GM23338 (cell line): ENCODE measurements around the gene RTN4RL2. TPM values are rescaled to one million over a fixed set of nuclear protein-coding genes. Genes with fewer than 3 reads are reported as not detected.

ENCODE experiments used
- ATAC-seq: fragments of 200-7000 bp; cut with Tn5 transposase; 3 replicates; pipeline ENCODE4 v1.9.1; 2020
- DNase-seq: peaks from one replicate; pipeline ENCODE4 v3.0.0-alpha.2; 2015; ENCODE audit warnings: low spot score
- H2AFZ ChIP-seq: fragments of 200-600 bp; sonication (generic); 2 replicates; pipeline ENCODE4 v1.8.0; 2016; ENCODE audit warnings: antibody characterized with exemption, mild to moderate bottlenecking, moderate library complexity
- H3F3A ChIP-seq: fragments of 200-600 bp; sonication (generic); replicated peaks from 2 replicates; pipeline ENCODE4 v1.8.0; 2017; ENCODE audit warnings: antibody characterized with exemption, mixed run types, low read depth
- H3K27ac ChIP-seq: fragments of 200-600 bp; sonication (generic); 2 replicates; pipeline ENCODE4 v1.6.1; 2016; ENCODE audit warnings: low read depth
- H3K27me3 ChIP-seq: fragments of 200-600 bp; sonication (generic); 2 replicates; pipeline ENCODE4 v1.8.0; 2016; ENCODE audit warnings: mild to moderate bottlenecking, mixed run types, moderate library complexity; ENCODE audit not compliant: insufficient read depth
- H3K36me3 ChIP-seq: fragments of 200-600 bp; sonication (generic); 2 replicates; pipeline ENCODE4 v1.8.0; 2016; ENCODE audit warnings: mild to moderate bottlenecking; ENCODE audit not compliant: insufficient read depth
- H3K4me1 ChIP-seq: fragments of 200-600 bp; sonication (generic); 2 replicates; pipeline ENCODE4 v1.8.0; 2016; ENCODE audit warnings: mild to moderate bottlenecking, moderate library complexity; ENCODE audit not compliant: insufficient read depth
- H3K4me2 ChIP-seq: fragments of 200-600 bp; sonication (generic); 2 replicates; pipeline ENCODE4 v1.7.1; 2017; ENCODE audit warnings: mixed run types
- H3K4me3 ChIP-seq: fragments of 200-600 bp; sonication (generic); 2 replicates; pipeline ENCODE4 v1.6.1; 2016; ENCODE audit warnings: mixed run types
- H3K79me2 ChIP-seq: fragments of 200-600 bp; sonication (generic); replicated peaks from 2 replicates; pipeline ENCODE4 v1.8.0; 2017; ENCODE audit warnings: mild to moderate bottlenecking; ENCODE audit not compliant: insufficient read depth
- H3K9me2 ChIP-seq: fragments of 200-600 bp; sonication (generic); 2 replicates; pipeline ENCODE4 v1.8.0; 2017; ENCODE audit not compliant: insufficient read depth
- H4K20me1 ChIP-seq: fragments of 200-600 bp; sonication (generic); replicated peaks from 2 replicates; pipeline ENCODE4 v1.8.0; 2017; ENCODE audit warnings: mild to moderate bottlenecking; ENCODE audit not compliant: insufficient read depth
- H3K27ac Mint-ChIP-seq: 2 replicates; pipeline ENCODE4 v1.8.0; 2020; ENCODE audit warnings: inconsistent platforms, mild to moderate bottlenecking, moderate library complexity, mixed read lengths
- H3K27me3 Mint-ChIP-seq: 3 replicates; pipeline ENCODE4 v1.8.0; 2022; ENCODE audit warnings: low read depth, mild to moderate bottlenecking, moderate library complexity, mixed read lengths, inconsistent platforms; ENCODE audit not compliant: insufficient read depth, poor library complexity
- H3K36me3 Mint-ChIP-seq: 3 replicates; pipeline ENCODE4 v1.8.0; 2021; ENCODE audit warnings: low read depth, mild to moderate bottlenecking, inconsistent platforms, moderate library complexity, mixed read lengths
- H3K4me1 Mint-ChIP-seq: 3 replicates; pipeline ENCODE4 v1.8.0; 2020; ENCODE audit warnings: mild to moderate bottlenecking, inconsistent platforms, mixed read lengths
- H3K4me3 Mint-ChIP-seq: 3 replicates; pipeline ENCODE4 v1.8.0; 2021; ENCODE audit warnings: moderate library complexity, mild to moderate bottlenecking, inconsistent platforms, mixed read lengths
- H3K9me3 Mint-ChIP-seq: 3 replicates; pipeline ENCODE4 v1.8.0; 2020; ENCODE audit warnings: moderate library complexity, mild to moderate bottlenecking, inconsistent platforms, mixed read lengths
- CREB1 ChIP-seq: fragments of 250-450 bp; sonication (Bioruptor Pico); IDR thresholded peaks from 2 replicates; pipeline ENCODE4 v1.5.0; 2020; ENCODE audit warnings: low read depth, mild to moderate bottlenecking, moderate library complexity
- ETS1 ChIP-seq: IDR thresholded peaks from 2 replicates; pipeline ENCODE4 v1.6.1; 2016; ENCODE audit warnings: antibody characterized with exemption
- EZH2 ChIP-seq: fragments of 200-600 bp; sonication (generic); IDR thresholded peaks from one replicate; pipeline ENCODE4 v1.8.0; 2017; ENCODE audit warnings: antibody characterized with exemption, mild to moderate bottlenecking, low read depth; ENCODE audit not compliant: unreplicated experiment
- EZH2phosphoT487 ChIP-seq: fragments of 200-600 bp; sonication (generic); IDR thresholded peaks from one replicate; pipeline ENCODE4 v1.8.1; 2018; ENCODE audit warnings: antibody characterized with exemption; ENCODE audit not compliant: unreplicated experiment
- JUNB ChIP-seq: IDR thresholded peaks from one replicate; pipeline ENCODE4 v1.6.1; 2016; ENCODE audit warnings: antibody characterized with exemption; ENCODE audit not compliant: unreplicated experiment
- NANOG ChIP-seq: IDR thresholded peaks from 2 replicates; pipeline ENCODE4 v1.6.1; 2016; ENCODE audit warnings: antibody characterized with exemption, borderline replicate concordance
- POLR2AphosphoS5 ChIP-seq: IDR thresholded peaks from 2 replicates; pipeline ENCODE4 v1.6.1; 2016; ENCODE audit warnings: antibody characterized with exemption, low read depth
- REST ChIP-seq: IDR thresholded peaks from one replicate; pipeline ENCODE4 v1.6.1; 2018; ENCODE audit warnings: antibody characterized with exemption; ENCODE audit not compliant: unreplicated experiment
- STAT1 ChIP-seq: IDR thresholded peaks from one replicate; pipeline ENCODE4 v1.6.1; 2016; ENCODE audit warnings: antibody characterized with exemption; ENCODE audit not compliant: unreplicated experiment
- ZNF114 ChIP-seq: fragments of 250-450 bp; sonication (Bioruptor Pico); IDR thresholded peaks from 2 replicates; pipeline ENCODE4 v1.5.0; 2020; ENCODE audit warnings: mild to moderate bottlenecking, moderate library complexity
- ZNF331 ChIP-seq: fragments of 250-450 bp; sonication (Bioruptor Pico); IDR thresholded peaks from 2 replicates; pipeline ENCODE4 v1.5.0; 2020; ENCODE audit warnings: low read depth, mild to moderate bottlenecking, moderate library complexity
- polyA plus RNA-seq: library from polyadenylated mRNA; unstranded; fragments of >200 nt; fragmentation: Nextera tagmentation; extraction: Ambion mirVana; gene quantifications from 2 replicates; pipeline ENCODE4 v1.2.1, GENCODE V29; 2016
- total RNA-seq: library from RNA; depleted of rRNA; stranded (reverse); fragments of >200 nt; shearing (Covaris generic); gene quantifications from 2 replicates; pipeline ENCODE4 v1.2.3, GENCODE V29; 2014
- TF ChIP-seq, protein P1 (sequence below), 2 experiments: fragments of 200-600 bp in 1 of 2; sonication (generic) in 1 of 2; conservative IDR thresholded peaks; 2 replicates each; pipeline versions ENCODE4 v1.5.1 to v1.6.1; 2016 to 2017; ENCODE audit warnings: antibody characterized with exemption in 2 of 2, low read depth in 2 of 2, mild to moderate bottlenecking in 2 of 2, moderate library complexity in 1 of 2
- TF ChIP-seq, protein P2 (sequence below): fragments of 250-450 bp; sonication (Bioruptor Pico); IDR thresholded peaks from 2 replicates; pipeline ENCODE4 v1.5.0; 2020; ENCODE audit warnings: mild to moderate bottlenecking, moderate library complexity

Gene RTN4RL2
- total and polyA plus RNA-seq, 2 experiments from 2014 or later: 13.9 to 15.9 TPM

DNA sequence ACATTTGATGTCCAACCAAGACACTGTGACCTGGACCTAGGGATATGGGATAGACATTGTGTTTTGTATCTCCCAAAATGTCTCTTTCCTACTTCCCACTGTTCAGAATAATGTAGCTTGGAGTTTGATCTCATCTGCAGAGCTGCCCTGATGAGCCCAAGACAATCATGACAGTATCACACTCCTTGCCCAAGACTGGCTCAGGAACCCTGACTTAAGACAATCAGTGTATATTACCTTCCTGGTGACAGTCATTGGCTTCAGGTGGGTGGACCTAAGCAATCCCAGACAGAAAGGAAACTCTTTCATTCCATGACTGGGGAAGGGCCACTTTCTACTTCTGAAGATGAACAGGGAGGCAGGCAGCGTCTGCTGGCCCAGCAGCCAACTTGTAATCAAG lies 14.3 kb upstream of the RTN4RL2 start:
- H3K79me2 ChIP-seq: no peaks in the 10 kb centered on the region
- TF ChIP-seq NANOG (no peak), POLR2AphosphoS5 (no peak), JUNB (no peak), REST (no peak), CREB1 (CRISPR knock-in tag) (no peak), STAT1 (no peak), EZH2phosphoT487 (no peak), ZNF331 (CRISPR knock-in tag) (no peak), ZNF114 (no peak), EZH2 (no peak), ETS1 (no peak)
- TF ChIP-seq, protein P1, sequence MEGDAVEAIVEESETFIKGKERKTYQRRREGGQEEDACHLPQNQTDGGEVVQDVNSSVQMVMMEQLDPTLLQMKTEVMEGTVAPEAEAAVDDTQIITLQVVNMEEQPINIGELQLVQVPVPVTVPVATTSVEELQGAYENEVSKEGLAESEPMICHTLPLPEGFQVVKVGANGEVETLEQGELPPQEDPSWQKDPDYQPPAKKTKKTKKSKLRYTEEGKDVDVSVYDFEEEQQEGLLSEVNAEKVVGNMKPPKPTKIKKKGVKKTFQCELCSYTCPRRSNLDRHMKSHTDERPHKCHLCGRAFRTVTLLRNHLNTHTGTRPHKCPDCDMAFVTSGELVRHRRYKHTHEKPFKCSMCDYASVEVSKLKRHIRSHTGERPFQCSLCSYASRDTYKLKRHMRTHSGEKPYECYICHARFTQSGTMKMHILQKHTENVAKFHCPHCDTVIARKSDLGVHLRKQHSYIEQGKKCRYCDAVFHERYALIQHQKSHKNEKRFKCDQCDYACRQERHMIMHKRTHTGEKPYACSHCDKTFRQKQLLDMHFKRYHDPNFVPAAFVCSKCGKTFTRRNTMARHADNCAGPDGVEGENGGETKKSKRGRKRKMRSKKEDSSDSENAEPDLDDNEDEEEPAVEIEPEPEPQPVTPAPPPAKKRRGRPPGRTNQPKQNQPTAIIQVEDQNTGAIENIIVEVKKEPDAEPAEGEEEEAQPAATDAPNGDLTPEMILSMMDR (conservative IDR thresholded peaks at IDR 0.05; ENCODE audit: low read depth in 2 of 2): no peak
- TF ChIP-seq, protein P2, sequence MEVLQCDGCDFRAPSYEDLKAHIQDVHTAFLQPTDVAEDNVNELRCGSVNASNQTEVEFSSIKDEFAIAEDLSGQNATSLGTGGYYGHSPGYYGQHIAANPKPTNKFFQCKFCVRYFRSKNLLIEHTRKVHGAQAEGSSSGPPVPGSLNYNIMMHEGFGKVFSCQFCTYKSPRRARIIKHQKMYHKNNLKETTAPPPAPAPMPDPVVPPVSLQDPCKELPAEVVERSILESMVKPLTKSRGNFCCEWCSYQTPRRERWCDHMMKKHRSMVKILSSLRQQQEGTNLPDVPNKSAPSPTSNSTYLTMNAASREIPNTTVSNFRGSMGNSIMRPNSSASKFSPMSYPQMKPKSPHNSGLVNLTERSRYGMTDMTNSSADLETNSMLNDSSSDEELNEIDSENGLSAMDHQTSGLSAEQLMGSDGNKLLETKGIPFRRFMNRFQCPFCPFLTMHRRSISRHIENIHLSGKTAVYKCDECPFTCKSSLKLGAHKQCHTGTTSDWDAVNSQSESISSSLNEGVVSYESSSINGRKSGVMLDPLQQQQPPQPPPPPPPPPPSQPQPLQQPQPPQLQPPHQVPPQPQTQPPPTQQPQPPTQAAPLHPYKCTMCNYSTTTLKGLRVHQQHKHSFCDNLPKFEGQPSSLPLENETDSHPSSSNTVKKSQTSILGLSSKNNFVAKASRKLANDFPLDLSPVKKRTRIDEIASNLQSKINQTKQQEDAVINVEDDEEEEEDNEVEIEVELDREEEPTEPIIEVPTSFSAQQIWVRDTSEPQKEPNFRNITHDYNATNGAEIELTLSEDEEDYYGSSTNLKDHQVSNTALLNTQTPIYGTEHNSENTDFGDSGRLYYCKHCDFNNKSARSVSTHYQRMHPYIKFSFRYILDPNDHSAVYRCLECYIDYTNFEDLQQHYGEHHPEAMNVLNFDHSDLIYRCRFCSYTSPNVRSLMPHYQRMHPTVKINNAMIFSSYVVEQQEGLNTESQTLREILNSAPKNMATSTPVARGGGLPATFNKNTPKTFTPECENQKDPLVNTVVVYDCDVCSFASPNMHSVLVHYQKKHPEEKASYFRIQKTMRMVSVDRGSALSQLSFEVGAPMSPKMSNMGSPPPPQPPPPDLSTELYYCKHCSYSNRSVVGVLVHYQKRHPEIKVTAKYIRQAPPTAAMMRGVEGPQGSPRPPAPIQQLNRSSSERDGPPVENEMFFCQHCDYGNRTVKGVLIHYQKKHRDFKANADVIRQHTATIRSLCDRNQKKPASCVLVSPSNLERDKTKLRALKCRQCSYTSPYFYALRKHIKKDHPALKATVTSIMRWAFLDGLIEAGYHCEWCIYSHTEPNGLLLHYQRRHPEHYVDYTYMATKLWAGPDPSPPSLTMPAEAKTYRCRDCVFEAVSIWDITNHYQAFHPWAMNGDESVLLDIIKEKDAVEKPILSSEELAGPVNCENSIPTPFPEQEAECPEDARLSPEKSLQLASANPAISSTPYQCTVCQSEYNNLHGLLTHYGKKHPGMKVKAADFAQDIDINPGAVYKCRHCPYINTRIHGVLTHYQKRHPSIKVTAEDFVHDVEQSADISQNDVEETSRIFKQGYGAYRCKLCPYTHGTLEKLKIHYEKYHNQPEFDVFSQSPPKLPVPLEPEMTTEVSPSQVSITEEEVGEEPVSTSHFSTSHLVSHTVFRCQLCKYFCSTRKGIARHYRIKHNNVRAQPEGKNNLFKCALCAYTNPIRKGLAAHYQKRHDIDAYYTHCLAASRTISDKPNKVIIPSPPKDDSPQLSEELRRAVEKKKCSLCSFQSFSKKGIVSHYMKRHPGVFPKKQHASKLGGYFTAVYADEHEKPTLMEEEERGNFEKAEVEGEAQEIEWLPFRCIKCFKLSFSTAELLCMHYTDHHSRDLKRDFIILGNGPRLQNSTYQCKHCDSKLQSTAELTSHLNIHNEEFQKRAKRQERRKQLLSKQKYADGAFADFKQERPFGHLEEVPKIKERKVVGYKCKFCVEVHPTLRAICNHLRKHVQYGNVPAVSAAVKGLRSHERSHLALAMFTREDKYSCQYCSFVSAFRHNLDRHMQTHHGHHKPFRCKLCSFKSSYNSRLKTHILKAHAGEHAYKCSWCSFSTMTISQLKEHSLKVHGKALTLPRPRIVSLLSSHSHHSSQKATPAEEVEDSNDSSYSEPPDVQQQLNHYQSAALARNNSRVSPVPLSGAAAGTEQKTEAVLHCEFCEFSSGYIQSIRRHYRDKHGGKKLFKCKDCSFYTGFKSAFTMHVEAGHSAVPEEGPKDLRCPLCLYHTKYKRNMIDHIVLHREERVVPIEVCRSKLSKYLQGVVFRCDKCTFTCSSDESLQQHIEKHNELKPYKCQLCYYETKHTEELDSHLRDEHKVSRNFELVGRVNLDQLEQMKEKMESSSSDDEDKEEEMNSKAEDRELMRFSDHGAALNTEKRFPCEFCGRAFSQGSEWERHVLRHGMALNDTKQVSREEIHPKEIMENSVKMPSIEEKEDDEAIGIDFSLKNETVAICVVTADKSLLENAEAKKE (CRISPR knock-in tag): no peak
- DNase-seq (no peak), ATAC-seq (no peak)
- H3K36me3 Mint-ChIP-seq: no peaks in the 10 kb centered on the region
- H4K20me1 ChIP-seq: no peaks in the 10 kb centered on the region
- H3K4me3 ChIP-seq: no peak overlapping the region
- no peak overlapping the region for H3K4me3 Mint-ChIP-seq
- no peaks in the 10 kb centered on the region for H3K27me3 ChIP-seq
- H3K4me1 Mint-ChIP-seq: no peaks in the 10 kb centered on the region
- peaks cover 4% of the 10 kb centered on the region for H3K27me3 Mint-ChIP-seq
- H3K27ac ChIP-seq: no peak overlapping the region
- H3K27ac Mint-ChIP-seq: no peak overlapping the region
- H3K9me2 ChIP-seq: no peaks in the 10 kb centered on the region
- no peak overlapping the region for H3K4me2 ChIP-seq
- H3K9me3 Mint-ChIP-seq: no peaks in the 10 kb centered on the region; the same call in 2 of the 3 replicates
- H3F3A ChIP-seq: no peaks in the 10 kb centered on the region
- no peaks in the 10 kb centered on the region for H3K4me1 ChIP-seq
- H2AFZ ChIP-seq: no peak overlapping the region
- no peaks in the 10 kb centered on the region for H3K36me3 ChIP-seq
